Measurements from ENCODE around the gene SLC22A8.
"Not testable (repeated sequence)": the region's sequence is repeated elsewhere in the genome, so short reads cannot be mapped to it uniquely, and the experiment has no call there.

The SLC22A8 gene

DNA sequence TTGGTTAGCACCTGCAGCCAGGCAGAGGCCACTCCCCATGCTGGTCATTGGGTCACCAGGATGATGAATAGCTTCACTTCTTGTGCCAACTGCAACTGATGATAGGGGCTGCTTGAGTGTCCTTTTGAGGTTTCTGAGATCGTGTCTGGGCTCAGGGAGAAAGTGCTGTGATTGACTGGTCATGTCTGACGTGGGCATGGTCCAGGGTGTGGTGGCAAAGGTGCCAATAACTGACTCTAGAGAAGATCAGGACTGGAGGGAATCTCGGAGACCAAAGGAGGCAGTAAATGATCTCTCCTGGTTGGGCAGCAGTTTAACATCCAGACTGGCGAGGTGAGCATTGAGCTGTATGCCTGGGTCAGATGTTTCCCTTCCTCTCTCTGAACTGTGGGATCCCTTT is 20.9 kb downstream of the SLC22A8 start:
- FAIRE-seq (no peak), DNase-seq (ENCODE audit: insufficient read length, low spot score) (no peak)

DNA sequence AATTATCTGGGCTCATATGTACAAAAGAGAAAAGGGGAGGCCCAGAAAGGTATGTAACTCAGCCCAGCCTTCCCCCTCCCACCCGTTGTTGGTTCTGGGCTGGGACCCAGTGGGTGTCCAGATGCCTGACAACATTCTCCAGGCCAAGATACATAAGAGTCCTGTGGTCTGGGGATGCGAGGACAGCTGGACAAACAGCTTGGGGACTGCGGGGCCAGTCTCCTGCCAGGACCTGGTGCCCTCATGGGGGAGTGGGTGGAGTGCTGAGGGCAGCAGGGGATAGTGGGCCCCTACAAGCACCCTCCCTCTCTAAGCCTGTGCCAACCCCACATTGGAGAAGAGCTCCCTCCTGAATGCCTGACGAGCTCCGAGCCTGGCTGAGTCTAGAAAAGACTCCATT is 27.4 kb downstream of the SLC22A8 start:
- no peak for FAIRE-seq
- DNase-seq (ENCODE audit: insufficient read length, low spot score): no peak

DNA sequence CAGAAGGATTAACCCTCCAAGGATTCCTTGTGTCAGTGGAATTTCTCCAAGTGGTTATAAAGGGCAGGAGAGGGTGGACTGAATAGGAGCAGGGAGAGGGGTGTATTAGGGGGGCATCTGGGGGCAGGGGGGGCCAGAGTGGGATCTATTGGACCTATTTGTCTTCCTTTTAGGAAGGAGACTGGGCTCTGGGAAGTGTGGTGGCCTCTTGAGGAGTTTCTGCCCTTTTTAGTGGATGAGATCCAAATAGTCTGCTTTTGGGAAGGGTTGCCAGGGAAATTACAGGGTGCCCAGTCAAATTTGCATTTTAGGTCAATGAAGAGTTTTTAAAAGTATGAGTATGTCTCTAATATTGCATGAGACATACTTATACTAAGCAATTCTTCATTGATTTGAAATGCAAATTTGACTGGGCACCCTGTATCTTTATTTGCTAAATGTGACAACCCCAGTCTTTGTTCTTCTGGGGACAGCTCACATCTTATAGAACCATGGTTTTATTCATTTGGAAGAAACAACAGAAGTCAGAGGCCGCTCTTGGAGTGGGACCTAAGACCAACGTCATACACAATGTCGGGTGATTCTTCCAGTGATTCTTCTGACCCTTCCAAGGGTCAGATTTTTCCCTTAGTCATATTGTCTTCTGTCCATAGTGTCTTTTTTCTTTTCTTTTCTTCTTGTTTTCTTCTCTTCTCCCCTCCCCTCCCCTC is 30.4 kb downstream of the SLC22A8 start:
- DNase-seq (ENCODE audit: insufficient read length, low spot score): no peak
- FAIRE-seq: no peak

DNA sequence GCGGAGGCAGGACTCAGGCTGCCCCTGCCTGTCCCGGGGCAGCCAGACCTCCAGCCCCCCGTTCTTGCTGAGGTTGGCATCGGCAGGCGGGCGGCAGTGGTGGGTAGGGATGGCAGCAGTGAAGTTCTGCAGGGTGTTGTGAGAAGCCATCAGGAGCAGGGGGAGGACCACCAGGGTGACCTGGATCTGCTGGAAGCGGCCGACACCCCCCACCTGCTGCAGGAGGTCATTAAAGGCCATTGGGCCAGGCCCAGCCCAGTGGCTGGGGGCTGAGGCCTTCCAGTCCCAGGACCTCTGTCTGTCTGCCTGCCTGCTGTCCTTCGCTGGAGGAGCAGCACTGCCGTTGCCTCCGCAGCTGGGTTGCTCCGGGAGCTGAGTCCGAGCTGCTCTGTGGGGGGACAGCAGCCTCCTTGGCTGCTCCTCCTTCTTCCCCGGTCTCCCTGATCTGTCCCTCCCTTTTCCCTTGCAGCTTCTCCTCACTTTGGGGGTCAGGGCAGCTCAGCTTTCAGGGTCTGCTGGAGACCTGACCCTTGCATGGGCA is 31.1 kb downstream of the SLC22A8 start, which contains the start of gene SLC22A6:
Gene SLC22A6, minus strand, starts transcription at position 517 of the 541 bp plus-strand sequence. Its CDS starts 277 bp downstream, at position 240.
- FAIRE-seq: no peak
- DNase-seq (ENCODE audit: insufficient read length, low spot score): no peak

DNA sequence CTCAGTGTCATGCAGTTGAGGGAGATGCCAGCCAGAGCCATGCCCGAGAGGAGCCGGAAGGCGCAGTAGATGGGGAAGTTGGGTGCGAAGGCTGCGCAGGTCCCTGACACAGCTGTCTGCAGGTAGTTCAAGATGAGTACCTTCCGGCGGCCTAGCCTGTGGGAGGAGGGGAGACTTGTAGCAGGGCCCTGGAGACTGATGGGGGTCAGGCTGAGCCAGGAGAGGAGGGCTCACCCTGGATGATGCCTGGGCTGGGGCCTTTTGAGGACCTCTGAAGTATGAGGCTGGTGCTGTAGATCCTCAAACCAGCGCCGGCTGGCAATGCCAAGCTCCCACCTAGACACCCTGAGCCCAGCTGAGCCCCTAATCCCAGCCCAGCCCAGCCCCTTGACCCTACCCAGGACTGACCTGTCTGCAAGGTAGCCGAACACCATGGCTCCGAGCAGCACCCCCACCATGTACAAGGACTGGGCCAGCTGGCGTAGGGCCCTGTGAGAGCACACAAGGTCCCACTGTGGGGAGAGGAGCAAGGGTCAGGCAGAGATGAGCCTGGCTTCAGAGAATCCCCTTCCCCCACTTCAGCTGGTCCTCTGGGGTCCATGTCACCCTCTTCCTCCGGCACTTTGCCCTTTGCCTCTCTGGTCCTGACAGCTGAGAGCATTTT is 32.0 kb downstream of the SLC22A8 start:
- FAIRE-seq: no peak
- DNase-seq (ENCODE audit: insufficient read length, low spot score): no peak

DNA sequence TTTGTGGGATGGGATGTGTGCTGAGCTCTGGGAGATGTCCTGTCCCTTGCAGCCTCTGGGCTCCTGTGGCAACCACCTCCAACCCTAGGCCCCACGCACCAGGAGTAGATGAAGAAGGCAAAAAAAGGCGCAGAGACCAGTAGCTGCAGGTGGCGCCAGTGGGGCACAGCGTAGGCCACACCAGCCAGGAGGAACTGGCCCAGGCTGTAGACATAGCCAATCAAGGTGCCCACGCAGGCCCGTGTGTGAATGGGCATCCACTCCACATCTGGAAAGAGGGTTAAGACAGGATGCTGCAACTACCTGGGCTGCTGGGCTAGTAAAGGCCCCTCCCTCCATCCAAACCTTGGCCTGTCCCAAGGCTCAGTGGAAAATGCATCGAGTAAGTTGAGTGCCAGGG is 33.9 kb downstream of the SLC22A8 start:
- FAIRE-seq (no peak), DNase-seq (ENCODE audit: insufficient read length, low spot score) (no peak)

DNA sequence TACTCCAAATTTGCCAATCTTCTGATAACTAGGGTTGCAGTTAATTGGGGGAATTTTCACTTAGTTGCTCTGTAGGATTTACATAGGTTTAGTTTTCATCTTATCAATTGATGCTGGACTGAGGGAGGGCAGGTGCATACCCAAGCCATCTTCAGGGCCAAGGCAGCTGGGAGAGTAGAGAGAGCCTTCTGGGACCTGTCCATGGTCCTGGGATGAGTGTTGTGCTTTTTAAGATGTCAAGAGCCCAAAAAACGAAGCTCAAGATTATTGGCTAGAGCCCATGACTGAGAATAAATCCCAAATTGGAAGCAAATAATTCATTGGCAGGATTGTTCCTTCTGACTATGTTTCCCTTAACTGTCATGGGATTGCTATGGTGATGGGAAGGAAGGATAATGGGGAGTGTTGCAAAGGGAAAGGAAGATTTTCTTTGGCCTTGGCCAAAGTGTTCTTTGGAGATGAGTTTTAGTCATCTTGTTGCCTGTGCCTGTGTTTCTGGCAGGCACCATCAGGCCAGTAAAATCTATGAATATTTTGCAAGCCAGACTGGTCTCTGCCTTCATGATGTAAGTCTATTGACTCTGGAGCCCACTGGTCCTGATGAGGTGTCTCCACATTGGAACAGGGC is 35.4 kb downstream of the SLC22A8 start:
- no peak for FAIRE-seq
- no peak for DNase-seq (ENCODE audit: insufficient read length, low spot score)

DNA sequence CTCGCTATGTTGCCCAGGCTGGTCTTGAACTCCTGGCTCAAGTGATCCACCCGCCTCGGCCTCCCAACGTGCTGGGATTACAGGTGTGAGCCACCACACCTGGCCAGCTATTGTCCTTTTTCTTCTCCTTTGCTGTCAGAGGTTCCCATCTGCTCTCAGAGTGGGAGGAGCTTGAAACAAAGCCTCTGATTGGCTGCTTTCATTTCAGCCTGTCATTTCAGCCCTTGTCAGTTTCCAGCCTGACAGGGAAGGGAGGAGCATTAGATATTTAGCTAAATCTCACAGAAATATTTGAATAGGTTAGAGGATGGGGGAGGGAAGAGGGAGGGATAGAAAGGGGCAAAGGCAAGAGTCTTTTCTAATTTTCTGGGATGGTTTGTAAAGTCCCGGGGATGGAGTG is 39.5 kb downstream of the SLC22A8 start:
- FAIRE-seq (no peak), DNase-seq (ENCODE audit: insufficient read length, low spot score) (no peak)

DNA sequence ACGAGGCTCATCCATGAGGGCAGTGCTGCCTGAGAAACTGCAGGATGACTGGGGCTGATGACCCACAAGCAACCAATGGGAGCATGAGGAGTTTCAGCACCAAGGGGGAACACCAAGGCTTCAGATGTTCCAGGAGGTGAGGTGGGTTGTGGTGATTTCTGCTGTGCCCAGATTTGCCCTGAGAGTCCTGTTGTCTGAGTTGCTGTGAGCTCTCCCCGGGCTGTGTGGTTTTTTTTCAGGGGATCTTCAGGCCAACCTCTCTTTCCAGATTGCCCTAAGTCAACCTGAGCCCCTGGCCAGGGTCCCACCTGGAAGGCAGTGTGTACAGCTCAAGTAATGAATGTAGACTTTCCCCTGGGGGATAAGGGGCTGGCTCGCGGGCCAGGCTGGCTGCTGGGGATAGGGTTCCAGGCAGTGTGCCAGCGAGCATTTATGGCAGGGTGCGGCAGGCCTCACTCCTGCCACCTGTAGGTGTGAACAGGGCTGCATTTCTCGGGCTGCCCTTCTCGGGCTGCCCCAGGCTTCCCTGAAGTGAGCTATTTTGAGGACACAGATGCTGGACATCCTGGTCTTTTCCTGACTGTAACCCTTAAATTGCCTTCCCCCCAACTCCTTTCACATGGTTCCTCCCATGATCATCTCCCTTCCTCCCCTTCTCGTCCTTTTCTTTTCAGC is 40.7 kb downstream of the SLC22A8 start:
- FAIRE-seq (no peak), DNase-seq (ENCODE audit: insufficient read length, low spot score) (peak; percentile 44)

DNA sequence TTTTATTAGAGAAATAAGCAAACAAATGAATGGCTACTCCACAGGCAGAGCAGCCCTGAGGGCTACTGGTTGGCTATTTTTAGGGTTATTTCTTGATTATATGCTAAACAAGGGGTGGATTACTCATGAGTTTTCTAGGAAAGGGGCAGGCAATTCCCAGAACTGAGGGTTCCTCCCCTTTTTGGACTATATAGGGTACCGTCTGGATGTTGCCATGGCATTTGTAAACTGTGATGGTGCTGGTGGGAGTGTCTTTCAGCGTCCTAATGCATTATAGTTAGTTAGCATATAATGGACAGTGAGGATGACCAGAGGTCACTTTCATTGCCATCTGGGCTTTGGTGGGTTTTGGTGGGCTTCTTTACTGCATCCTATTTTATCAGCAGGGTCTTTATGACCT is 50.1 kb downstream of the SLC22A8 start:
- FAIRE-seq (no peak), DNase-seq (ENCODE audit: insufficient read length, low spot score) (no peak)

DNA sequence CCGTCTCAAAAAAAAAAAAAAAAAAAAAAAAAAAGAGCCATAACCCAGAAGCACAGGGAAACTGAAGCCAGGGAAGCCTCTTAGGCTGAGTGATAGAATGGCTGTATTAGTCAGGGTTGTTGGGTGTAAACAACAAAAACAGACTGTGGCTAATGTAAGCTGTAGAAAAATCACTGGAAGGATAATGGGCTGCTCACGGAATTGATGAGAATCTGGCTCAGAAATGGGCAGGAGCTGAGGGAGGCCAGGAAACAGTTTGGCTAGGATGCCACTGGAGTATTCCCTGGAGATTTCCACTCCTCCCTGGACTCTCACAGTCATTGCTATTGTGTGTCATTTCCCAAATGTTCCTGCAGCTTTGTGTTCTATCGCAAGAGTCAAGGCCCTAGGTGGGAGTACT is 53.2 kb downstream of the SLC22A8 start:
- FAIRE-seq (no peak), DNase-seq (ENCODE audit: insufficient read length, low spot score) (no peak)

DNA sequence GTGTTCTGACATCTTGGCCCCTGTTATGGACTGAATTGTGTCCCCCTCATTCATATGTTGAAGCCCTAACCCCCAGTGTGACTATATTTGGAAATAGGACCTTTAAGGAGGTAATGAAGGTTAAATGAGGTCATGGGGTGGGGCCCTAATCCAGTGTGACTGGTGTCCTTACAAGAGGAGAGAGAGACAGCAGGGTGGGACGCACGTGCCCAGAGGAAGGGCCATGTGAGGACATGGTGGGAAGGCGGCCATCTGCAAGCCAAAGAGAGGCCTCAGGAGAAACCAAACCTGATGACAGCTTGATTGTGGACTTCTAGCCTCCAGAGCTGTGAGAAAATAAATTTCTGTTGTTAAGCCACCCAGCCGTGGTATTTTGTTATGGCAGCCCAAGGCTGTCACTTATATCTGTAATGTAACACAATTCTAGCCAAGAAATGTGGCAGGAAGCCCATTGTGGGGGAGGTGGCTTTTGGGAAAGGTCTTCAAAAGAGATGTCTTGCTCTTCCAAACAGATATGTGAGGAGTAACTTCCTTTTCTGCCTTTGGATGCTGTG is 54.5 kb downstream of the SLC22A8 start:
- DNase-seq (ENCODE audit: insufficient read length, low spot score) (no peak), FAIRE-seq (no peak)

DNA sequence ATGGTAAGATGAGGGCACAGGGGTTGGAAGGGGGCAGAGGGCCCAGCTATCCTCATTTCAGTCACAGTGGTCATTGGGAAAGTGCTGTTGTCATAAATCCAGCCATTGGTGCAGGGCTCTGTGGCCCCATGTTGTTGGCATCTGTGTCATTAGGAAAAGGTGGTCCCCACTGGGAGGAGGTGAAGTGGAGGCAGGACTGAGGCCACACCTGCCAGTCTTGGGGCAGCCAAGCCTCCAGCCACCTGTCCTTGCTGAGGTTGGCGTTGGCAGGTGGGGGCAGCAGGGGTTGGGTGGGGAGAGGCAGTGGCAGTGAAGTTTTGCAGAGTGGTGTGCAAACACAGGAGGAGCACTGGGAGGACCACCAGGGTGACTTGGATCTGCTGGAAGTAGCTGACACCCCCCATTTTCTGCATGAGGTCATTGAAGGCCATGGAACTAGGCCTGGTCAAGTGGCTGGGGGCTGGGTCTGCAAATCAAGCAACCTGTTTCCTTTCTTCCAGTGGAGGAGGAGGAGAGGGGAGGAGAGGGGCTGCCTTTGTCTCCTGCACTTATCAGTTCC is 56.1 kb downstream of the SLC22A8 start:
- DNase-seq (ENCODE audit: insufficient read length, low spot score): no peak
- no peak for FAIRE-seq

DNA sequence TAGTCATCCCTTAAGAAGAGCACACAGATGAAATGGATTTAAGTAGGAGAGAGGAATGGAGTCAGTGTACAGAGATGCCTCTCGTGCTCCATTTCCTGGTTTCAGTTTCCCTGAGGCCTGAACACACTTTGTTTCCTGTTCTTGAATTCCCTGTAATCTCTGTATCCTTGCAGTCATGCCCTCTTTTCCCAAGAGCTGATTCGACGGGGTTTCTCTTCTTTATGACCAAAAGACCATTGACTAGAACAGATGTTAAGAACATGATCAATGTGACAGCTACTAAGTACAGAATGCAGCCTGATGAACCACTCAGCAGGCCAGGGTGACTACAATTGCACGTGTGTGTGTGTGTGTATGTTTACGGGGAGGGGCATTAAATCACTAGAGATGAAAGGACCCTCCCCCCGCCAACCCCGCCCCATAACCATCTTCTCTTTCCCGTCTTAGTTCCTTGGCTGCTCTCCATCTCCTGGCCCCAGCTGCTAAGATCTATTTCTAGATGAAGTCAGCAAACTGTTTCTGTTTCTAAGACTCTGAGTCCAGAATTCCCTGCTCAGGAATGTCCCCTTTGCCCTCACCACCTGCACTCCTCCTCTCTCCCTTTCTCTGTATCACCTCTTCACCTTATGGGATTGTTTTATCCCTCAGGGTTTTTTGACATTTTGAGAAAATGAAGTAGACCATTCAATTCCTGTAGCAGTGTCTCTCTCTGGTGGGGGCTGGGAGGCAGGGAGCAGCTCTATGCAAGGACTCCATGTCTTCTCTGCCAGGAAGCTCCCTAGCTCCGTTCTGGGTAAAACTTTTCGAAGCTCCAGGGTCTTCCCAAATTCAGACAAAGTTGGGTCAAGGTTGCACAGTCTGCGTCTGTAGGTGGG is 56.9 kb downstream of the SLC22A8 start:
- FAIRE-seq: no peak
- peak; percentile 33 for DNase-seq (ENCODE audit: insufficient read length, low spot score)

DNA sequence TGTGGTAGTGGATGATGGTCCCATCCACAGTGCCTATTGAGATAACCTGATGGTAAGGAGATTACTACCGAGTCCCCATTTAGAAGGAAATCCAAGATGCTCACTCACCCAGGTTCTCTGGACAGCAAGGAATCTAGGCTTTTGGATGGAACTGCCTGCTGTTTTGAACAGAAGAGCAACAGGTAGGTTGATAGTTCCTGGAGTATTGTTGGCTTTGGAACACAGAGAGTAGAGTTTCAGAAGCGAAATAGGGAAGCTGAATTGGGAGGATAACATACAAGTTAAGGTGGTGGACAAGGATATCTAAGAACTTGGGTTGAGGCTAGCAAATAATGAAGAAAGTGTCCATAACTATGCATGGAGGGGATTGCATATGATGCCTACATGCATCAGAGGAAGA is 58.5 kb downstream of the SLC22A8 start:
- FAIRE-seq: no peak

DNA sequence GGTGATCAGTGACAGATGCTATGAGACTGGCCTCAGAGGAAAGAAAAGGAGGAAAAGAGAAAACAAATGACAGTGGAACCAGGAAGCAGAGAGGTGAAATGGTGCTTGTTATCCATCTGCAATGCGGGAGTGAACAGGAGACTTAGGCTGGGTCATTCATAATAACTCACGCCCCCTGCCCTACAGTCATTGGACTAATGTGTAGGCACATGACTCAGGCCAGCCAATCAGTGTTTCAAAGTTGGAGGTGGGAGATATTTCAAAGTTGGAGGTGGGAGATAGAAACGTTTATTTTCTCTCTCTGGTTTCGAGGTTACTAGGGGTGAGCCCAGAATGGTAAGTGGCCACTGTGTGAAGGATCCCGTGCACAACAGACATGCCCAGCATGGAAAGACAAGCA is 61.2 kb downstream of the SLC22A8 start:
- DNase-seq (ENCODE audit: insufficient read length, low spot score) (no peak), FAIRE-seq (no peak)

More for the DNA sequence above, 58.5 kb downstream of the SLC22A8 start:
- no peak for DNase-seq (ENCODE audit: insufficient read length, low spot score)

DNA sequence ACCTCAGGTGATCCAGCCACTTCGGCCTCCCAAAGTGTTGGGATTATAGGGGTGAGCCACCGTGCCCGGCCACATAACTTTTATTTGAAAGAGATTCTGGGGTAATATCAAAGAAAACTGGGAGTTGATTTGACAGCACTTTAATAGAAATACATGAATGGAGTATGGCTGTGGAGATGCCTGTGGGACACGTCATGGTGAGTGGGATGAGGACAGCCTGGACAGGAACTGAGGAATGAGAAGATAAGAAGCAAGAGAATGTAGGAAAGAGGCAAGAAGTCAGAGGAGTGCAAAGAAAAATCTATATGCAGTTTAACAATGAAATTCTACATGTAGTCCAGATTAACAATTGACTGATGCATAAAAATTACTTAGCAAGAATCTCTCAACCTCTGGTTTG is 61.8 kb downstream of the SLC22A8 start:
- DNase-seq (ENCODE audit: insufficient read length, low spot score): no peak
- FAIRE-seq: no peak

DNA sequence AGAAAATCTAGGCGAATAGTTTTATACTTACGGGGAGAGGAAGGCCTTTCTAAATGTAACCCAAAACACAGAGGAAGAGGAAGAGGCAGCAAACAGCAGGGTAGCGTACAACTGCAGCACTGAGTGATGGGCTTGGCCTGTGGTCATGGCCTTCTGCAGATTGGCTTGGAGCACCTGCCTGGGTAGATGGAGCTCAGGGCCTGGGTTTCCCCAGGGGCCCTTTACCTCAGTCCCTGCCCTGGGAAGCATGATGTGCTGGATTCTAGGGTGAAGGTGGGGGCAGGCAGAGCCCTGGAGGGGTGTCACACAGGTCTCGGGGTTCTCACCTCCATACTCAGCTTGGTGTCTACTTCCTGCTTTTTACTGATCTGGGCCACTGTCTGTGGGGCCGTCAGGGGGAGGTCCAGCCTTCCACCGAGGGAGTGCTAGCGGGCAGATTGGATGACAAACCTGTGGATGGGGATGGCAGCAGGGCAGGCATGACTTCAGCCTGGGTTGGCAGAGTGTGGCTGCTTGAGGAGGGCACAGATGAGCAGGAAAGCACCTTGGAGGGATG is 66.8 kb downstream of the SLC22A8 start:
- DNase-seq (ENCODE audit: insufficient read length, low spot score) (no peak), FAIRE-seq (no peak)

DNA sequence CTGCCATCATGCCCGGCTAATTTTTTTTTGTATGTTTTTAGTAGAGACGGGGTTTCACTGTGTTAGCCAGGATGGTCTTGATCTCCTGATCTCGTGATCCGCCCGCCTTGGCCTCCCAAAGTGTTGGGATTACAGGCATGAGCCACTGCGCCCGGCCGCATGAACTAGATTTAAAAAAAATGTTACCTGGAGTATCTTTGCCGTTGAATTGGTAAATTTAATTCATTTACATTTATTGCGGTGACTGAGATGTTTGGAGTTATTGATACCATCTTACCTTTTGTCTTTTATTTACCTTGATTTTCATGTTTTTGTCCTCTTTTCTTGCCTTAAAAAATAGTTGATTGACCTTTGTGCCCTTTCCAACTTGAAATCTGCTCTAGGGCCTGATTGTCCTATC is 70.1 kb downstream of the SLC22A8 start:
- not testable (repeated sequence) for DNase-seq (ENCODE audit: insufficient read length, low spot score); FAIRE-seq

Data from HTR-8/SVneo (cell line).